H9 (cell line): ENCODE data around the gene AP3S2. TPM values are rescaled to one million over a fixed set of nuclear protein-coding genes. Genes with fewer than 3 reads are reported as not detected.

Source experiments
- DNase-seq: peaks from one replicate; pipeline ENCODE4 v3.0.0-alpha.2; 2017
- H2AFZ ChIP-seq: one replicate; pipeline ENCODE4 v1.6.1; 2013; ENCODE audit warnings: mild to moderate bottlenecking, low read length, control low read depth, moderate library complexity
- H2AK5ac ChIP-seq: 2 replicates; pipeline ENCODE4 v1.6.1; 2013; ENCODE audit warnings: low read length, control low read depth, mixed read lengths; ENCODE audit not compliant: insufficient read length
- H2BK120ac ChIP-seq: one replicate; pipeline ENCODE4 v1.6.1; 2013; ENCODE audit warnings: low read depth, mild to moderate bottlenecking, low read length, control low read depth, inconsistent platforms; ENCODE audit not compliant: poor library complexity, severe bottlenecking
- H2BK12ac ChIP-seq: 2 replicates; pipeline ENCODE4 v1.6.1; 2013; ENCODE audit warnings: low read length, control low read depth, mixed read lengths, low read depth; ENCODE audit not compliant: insufficient read length
- H2BK15ac ChIP-seq: 2 replicates; pipeline ENCODE4 v1.6.1; 2013; ENCODE audit warnings: low read depth, low read length, control low read depth
- H2BK20ac ChIP-seq: one replicate; pipeline ENCODE4 v1.6.1; 2013; ENCODE audit warnings: low read depth, mild to moderate bottlenecking, low read length, control low read depth, inconsistent platforms; ENCODE audit not compliant: poor library complexity, severe bottlenecking
- H2BK5ac ChIP-seq: 2 replicates; pipeline ENCODE4 v1.6.1; 2013; ENCODE audit warnings: low read length, control low read depth, mixed read lengths; ENCODE audit not compliant: insufficient read length
- H3K14ac ChIP-seq: 2 replicates; pipeline ENCODE4 v1.6.1; 2013; ENCODE audit warnings: low read length, control low read depth; ENCODE audit not compliant: insufficient read depth
- H3K18ac ChIP-seq: 2 replicates; pipeline ENCODE4 v1.6.1; 2013; ENCODE audit warnings: low read depth, mild to moderate bottlenecking, mixed read lengths, low read length, control low read depth; ENCODE audit not compliant: insufficient read length
- H3K23ac ChIP-seq: 2 replicates; pipeline ENCODE4 v1.6.1; 2013; ENCODE audit warnings: low read length, control low read depth, mixed read lengths, low read depth; ENCODE audit not compliant: insufficient read length
- H3K23me2 ChIP-seq: 2 replicates; pipeline ENCODE4 v1.6.1; 2013; ENCODE audit warnings: low read depth, mild to moderate bottlenecking, mixed read lengths, low read length, control low read depth; ENCODE audit not compliant: insufficient read length, poor library complexity, severe bottlenecking
- H3K27ac ChIP-seq: 2 replicates; pipeline ENCODE4 v1.5.1; 2013; ENCODE audit warnings: low read length, control low read depth, mixed read lengths, low read depth; ENCODE audit not compliant: insufficient read length
- H3K27me3 ChIP-seq: 2 replicates; pipeline ENCODE4 v1.6.1; 2013; ENCODE audit warnings: low read length, control low read depth, inconsistent platforms; ENCODE audit not compliant: insufficient read depth
- H3K4ac ChIP-seq: 2 replicates; pipeline ENCODE4 v1.6.1; 2013; ENCODE audit warnings: low read depth, mild to moderate bottlenecking, control low read depth, inconsistent platforms, low read length, moderate library complexity
- H3K4me1 ChIP-seq: 2 replicates; pipeline ENCODE4 v1.6.1; 2013; ENCODE audit warnings: low read length, control low read depth, inconsistent platforms; ENCODE audit not compliant: insufficient read depth
- H3K4me2 ChIP-seq: 2 replicates; pipeline ENCODE4 v1.6.1; 2013; ENCODE audit warnings: low read length, control low read depth, mixed read lengths; ENCODE audit not compliant: insufficient read length, insufficient read depth
- H3K56ac ChIP-seq: 2 replicates; pipeline ENCODE4 v1.6.1; 2013; ENCODE audit warnings: low read depth, mild to moderate bottlenecking, mixed read lengths, low read length, control low read depth; ENCODE audit not compliant: insufficient read length
- H3K79me1 ChIP-seq: 2 replicates; pipeline ENCODE4 v1.6.1; 2013; ENCODE audit warnings: low read depth, mild to moderate bottlenecking, moderate library complexity, low read length, control low read depth, inconsistent platforms; ENCODE audit not compliant: insufficient read depth, poor library complexity, severe bottlenecking
- H3K79me2 ChIP-seq: 2 replicates; pipeline ENCODE4 v1.6.1; 2013; ENCODE audit warnings: low read length, control low read depth, inconsistent platforms; ENCODE audit not compliant: insufficient read depth
- H3K9ac ChIP-seq: 2 replicates; pipeline ENCODE4 v1.6.1; 2013; ENCODE audit warnings: low read length, control low read depth, mixed read lengths; ENCODE audit not compliant: insufficient read length; ENCODE audit errors: extremely low read depth
- H3K9me3 ChIP-seq: one replicate; pipeline ENCODE4 v1.6.1; 2013; ENCODE audit warnings: low read depth, low read length, inconsistent platforms; ENCODE audit not compliant: control insufficient read depth
- H3T11ph ChIP-seq: one replicate; pipeline ENCODE4 v1.6.1; 2013; ENCODE audit warnings: mild to moderate bottlenecking, low read length, control low read depth, inconsistent platforms
- H4K20me1 ChIP-seq: one replicate; pipeline ENCODE4 v1.6.1; 2013; ENCODE audit not compliant: control insufficient read depth, insufficient read length, insufficient read depth
- H4K5ac ChIP-seq: 2 replicates; pipeline ENCODE4 v1.6.1; 2013; ENCODE audit warnings: low read depth, mild to moderate bottlenecking, mixed read lengths, low read length, control low read depth; ENCODE audit not compliant: insufficient read length
- H4K8ac ChIP-seq: replicated peaks from 2 replicates; pipeline ENCODE4 v1.6.1; 2013; ENCODE audit warnings: low read length, control low read depth, mixed read lengths, low read depth; ENCODE audit not compliant: insufficient read length
- H4K91ac ChIP-seq: 2 replicates; pipeline ENCODE4 v1.6.1; 2013; ENCODE audit warnings: low read depth, mild to moderate bottlenecking, moderate library complexity, mixed read lengths, low read length, control low read depth; ENCODE audit not compliant: insufficient read length
- H3K27ac Mint-ChIP-seq, 3 experiments: 2 replicates in 2 of 3; 3 replicates in 1 of 3; pipeline ENCODE4 v1.8.0; 2020 to 2021; ENCODE audit warnings: mixed read lengths in 3 of 3, mild to moderate bottlenecking in 1 of 3, moderate library complexity in 1 of 3
- H3K27me3 Mint-ChIP-seq: 2 replicates; pipeline ENCODE4 v1.8.0; 2021; ENCODE audit warnings: low read depth, mild to moderate bottlenecking, moderate library complexity, mixed read lengths
- H3K36me3 Mint-ChIP-seq, 3 experiments: 2 replicates in 2 of 3; 3 replicates in 1 of 3; pipeline ENCODE4 v1.8.0; 2020 to 2021; ENCODE audit warnings: low read depth in 3 of 3, mixed read lengths in 3 of 3; ENCODE audit not compliant: insufficient read depth in 1 of 3
- H3K4me1 Mint-ChIP-seq, 2 experiments: 2 replicates each; pipeline ENCODE4 v1.8.0; 2020; ENCODE audit warnings: mixed read lengths in 2 of 2
- H3K4me3 Mint-ChIP-seq, 2 experiments: 2 replicates in 1 of 2; 3 replicates in 1 of 2; pipeline ENCODE4 v1.8.0; 2020 to 2021; ENCODE audit warnings: mild to moderate bottlenecking in 2 of 2, mixed read lengths in 2 of 2, moderate library complexity in 1 of 2
- H3K9me3 Mint-ChIP-seq, 2 experiments: 2 replicates in 1 of 2; 3 replicates in 1 of 2; pipeline ENCODE4 v1.8.0; 2020; ENCODE audit warnings: mild to moderate bottlenecking in 2 of 2, mixed read lengths in 2 of 2, moderate library complexity in 1 of 2
- WGBS: extraction: QIAGEN DNeasy Blood & Tissue Kit; methylation state at CpG from one replicate; pipeline ENCODE4 v1.1.7; 2013; ENCODE audit warnings: missing lambda C conversion rate, low lambda C conversion rate, mixed read lengths; ENCODE audit not compliant: insufficient read length; ENCODE audit errors: extremely low coverage; 5-methylcytosine and 5-hydroxymethylcytosine counted together
- total RNA-seq: library from RNA; stranded (reverse); gene quantifications from 2 replicates; pipeline ENCODE4 v1.2.1, GENCODE V29; 2021
- TF ChIP-seq, protein P1 (sequence below): fragments of 200-600 bp; sonication (generic); conservative IDR thresholded peaks from 3 replicates; pipeline ENCODE4 v1.8.0; 2021; ENCODE audit warnings: antibody characterized with exemption, mild to moderate bottlenecking

AP3S2 gene
- total RNA-seq, 1 experiment from 2014 or later: 33.9 TPM

DNA sequence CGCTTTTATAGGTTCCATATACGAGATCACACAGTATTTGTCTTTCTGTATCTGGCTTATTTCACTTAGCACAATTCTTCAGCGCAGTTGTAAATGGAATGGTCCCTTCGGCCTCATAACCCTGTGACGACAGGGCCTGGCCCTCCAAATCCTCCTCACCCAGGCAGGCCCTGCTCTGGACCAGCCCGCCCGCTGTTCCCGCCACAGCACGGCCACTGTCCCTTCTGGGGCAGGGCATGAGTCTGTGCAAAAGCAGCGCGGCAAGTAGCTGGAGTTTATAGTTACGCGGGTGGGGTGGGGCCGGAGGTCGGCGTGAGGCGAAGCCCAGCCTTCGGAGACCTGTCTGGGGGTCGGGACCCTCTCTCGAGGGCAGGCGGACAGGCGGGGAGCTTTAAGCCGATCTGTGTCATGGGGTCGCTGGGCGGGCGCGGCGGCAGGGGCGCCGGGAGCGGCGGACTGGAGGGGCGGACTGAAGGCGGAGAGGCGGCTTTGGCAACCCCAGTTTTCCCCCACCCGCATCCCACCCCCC lies 18.4 kb upstream of the AP3S2 start:
- peak overlapping the region; percentile 53 for H3K9ac ChIP-seq
- no peak overlapping the region for H2AFZ ChIP-seq
- no peak overlapping the region for H3K27ac ChIP-seq
- H3K27ac Mint-ChIP-seq: no peak overlapping the region
- no peak overlapping the region for H2BK15ac ChIP-seq
- H3K56ac ChIP-seq: no peak overlapping the region
- H3T11ph ChIP-seq: no peak overlapping the region
- H2AK5ac ChIP-seq: no peak overlapping the region
- H3K9me3 Mint-ChIP-seq: no peaks in the 10 kb centered on the region
- no peaks in the 10 kb centered on the region for H3K79me1 ChIP-seq
- peak overlapping the region; percentile 32 for H3K18ac ChIP-seq
- H2BK120ac ChIP-seq: no peak overlapping the region
- peaks cover 11 to 19% of the 10 kb centered on the region in 2 experiments for H3K4me1 Mint-ChIP-seq
- no peak overlapping the region for H2BK20ac ChIP-seq
- peak; percentile 61 for DNase-seq
- peak overlapping the region; percentile 62; the same call in 1 of the 2 replicates for H3K14ac ChIP-seq
- peak overlapping the region; percentile 78 to 79 for H3K4me3 Mint-ChIP-seq
- H4K20me1 ChIP-seq: no peaks in the 10 kb centered on the region
- H3K23me2 ChIP-seq: peaks cover 7% of the 10 kb centered on the region
- H3K27me3 ChIP-seq: peaks cover 2% of the 10 kb centered on the region; the same call in 1 of the 2 replicates
- no CpG with 5 or more reads among the region's 36 CpGs for WGBS
- no peak overlapping the region for H3K4ac ChIP-seq
- H2BK12ac ChIP-seq: no peak overlapping the region
- H4K91ac ChIP-seq: no peak overlapping the region
- no peak overlapping the region for H3K23ac ChIP-seq
- H3K79me2 ChIP-seq: no peaks in the 10 kb centered on the region
- no peaks in the 10 kb centered on the region for H3K4me1 ChIP-seq
- H3K4me2 ChIP-seq: peak overlapping the region; percentile 54
- H4K8ac ChIP-seq: no peak overlapping the region
- no peaks in the 10 kb centered on the region for H3K36me3 Mint-ChIP-seq
- peaks cover 11% of the 10 kb centered on the region for H3K27me3 Mint-ChIP-seq
- H2BK5ac ChIP-seq: no peak overlapping the region
- no peaks in the 10 kb centered on the region for H3K9me3 ChIP-seq
- H4K5ac ChIP-seq: no peak overlapping the region
- TF ChIP-seq, protein P1, sequence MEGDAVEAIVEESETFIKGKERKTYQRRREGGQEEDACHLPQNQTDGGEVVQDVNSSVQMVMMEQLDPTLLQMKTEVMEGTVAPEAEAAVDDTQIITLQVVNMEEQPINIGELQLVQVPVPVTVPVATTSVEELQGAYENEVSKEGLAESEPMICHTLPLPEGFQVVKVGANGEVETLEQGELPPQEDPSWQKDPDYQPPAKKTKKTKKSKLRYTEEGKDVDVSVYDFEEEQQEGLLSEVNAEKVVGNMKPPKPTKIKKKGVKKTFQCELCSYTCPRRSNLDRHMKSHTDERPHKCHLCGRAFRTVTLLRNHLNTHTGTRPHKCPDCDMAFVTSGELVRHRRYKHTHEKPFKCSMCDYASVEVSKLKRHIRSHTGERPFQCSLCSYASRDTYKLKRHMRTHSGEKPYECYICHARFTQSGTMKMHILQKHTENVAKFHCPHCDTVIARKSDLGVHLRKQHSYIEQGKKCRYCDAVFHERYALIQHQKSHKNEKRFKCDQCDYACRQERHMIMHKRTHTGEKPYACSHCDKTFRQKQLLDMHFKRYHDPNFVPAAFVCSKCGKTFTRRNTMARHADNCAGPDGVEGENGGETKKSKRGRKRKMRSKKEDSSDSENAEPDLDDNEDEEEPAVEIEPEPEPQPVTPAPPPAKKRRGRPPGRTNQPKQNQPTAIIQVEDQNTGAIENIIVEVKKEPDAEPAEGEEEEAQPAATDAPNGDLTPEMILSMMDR: no peak
